Lower leg skin (tissue), 3 donors: ENCODE data around the gene NKD1.

Source experiments
- CTCF ChIP-seq, 3 donors: fragments of 450-650 bp; IDR thresholded peaks; one replicate each; pipeline ENCODE4 v1.5.1; 2016; ENCODE audit warnings: antibody characterized with exemption in 3 of 3, mild to moderate bottlenecking in 3 of 3, moderate library complexity in 2 of 3
- POLR2A ChIP-seq, 2 donors: fragments of 450-650 bp; IDR thresholded peaks; one replicate each; pipeline ENCODE4 v1.6.1; 2016 to 2017; ENCODE audit warnings: antibody characterized with exemption in 2 of 2, mild to moderate bottlenecking in 1 of 2, moderate library complexity in 1 of 2

- no peak for TF ChIP-seq POLR2A (IDR thresholded peaks at IDR 0.05)
- no peak for TF ChIP-seq CTCF (IDR thresholded peaks at IDR 0.05)
Measured at GRCh38 chr16:50520451-50521245, 27.5 kb upstream of the NKD1 start.
